GOT3 (cell line): ENCODE measurements around the gene MCF2L2.
"Not testable (repeated sequence)": the region's sequence is repeated elsewhere in the genome, so short reads cannot be mapped to it uniquely, and the experiment has no call there.

ENCODE experiments used
- DNase-seq: peaks from one replicate; lab custom pipeline; 2025; ENCODE audit warnings: mixed read lengths; lab: John Stamatoyannopoulos, UW

The MCF2L2 gene

DNA sequence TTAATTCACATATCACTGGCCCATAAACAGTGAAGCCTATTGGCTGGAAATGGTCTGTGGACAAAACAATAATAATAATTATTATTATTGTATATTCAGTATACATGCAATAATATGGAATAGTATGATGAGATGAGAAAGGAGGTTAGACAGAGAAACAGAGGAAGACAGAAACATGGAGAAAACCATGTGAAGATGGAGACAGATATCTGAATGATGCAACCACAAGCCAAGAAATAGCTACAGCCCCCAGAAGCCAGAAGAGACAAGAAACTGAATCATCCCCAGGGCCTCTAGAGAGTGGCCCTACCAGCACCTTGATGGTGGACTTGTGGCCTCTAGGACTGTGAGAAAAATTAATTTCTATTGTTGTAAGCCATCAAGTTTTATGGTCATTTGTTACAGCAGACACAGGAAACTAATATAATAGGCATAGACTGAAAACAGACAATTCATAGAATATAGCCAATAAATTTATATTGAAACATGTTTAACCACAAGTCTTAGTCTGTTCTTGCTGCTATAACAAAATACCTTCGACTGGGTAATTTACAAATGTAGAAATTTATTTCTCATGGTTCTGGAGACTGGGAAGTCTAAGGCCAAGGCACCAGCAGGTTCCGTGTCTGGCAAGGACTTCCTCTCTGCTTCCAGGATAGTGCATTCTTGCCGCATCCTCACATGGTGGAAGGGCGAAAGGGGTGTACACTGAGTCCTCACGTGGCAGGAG is 31.6 kb downstream of the MCF2L2 start:
- DNase-seq, result no peak

DNA sequence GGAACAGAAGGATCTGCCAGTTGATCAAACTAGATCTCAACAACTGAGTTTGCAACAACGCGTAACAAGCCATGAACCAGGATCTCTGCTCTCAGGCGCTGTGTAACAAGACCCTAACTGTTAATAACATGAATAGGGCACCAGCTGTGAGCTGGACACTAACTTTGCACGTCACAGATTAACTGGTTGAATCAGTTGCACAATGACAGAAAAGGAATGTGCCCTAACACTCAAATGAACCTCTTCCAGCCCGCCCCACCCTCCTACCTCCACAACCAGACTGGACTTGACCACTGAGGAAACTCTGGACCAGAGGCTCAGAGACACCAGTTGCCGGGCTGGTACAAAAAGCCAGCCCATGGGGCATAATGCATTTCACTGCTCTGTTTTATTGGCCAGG is 34.3 kb downstream of the MCF2L2 start:
- DNase-seq, result no peak

DNA sequence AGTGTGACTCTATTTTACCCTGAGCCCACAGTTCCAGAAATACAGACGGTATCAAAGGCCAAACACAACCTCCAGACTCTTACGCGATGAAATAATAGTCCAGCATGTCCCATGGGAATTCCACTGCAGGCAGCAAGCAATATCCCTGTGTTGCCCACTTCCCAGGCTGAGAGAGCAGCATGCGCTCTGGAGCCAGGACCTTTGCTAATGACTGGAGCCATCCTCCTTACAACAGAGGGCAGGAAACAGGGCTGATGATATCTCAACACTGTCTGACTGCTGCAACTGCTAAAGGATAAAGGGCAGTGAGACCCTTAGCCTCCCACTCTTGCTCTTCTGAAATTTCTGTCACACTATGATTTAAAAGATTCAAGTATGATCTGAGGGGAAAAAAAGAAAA is 34.8 kb downstream of the MCF2L2 start:
- no peak for DNase-seq

DNA sequence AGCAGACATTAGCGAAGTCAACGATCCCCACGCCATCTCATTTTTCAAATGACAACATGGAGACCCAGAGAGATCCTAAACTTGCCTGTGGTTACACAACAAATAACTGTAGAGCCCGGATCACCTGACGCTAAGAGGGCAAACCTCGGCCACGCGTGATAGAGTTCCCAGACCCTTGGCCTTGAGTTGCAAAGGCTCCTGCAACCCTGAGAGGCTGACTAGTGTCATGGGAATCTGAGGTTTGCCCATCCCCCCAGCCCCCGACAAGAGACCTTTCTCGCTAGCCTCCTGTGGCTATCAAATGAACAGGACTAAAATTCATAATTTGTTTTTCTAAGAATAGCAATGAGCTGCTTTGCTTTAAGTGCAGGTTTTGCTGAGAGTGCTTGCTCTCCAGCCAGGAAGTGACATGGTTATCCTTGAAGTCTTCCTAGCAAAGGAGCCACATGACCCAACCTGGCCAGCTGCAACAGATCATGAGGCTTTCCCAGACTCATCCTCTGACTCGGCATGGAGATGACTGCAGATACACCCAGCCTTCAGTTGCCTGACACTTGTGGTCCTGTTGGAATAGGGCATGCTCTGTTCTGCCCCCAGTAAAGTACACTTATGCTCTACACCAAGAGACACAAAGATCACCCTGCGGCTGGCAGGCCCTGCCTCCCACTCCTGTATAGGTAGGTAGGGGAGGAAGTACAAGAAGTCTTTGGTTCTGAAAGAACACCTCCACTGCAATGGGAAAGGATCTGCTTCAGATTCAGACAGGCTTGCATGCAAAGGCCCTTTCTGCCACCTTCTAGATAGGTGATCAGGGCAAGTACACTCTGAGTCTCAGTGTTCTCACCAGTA is 36.0 kb downstream of the MCF2L2 start:
- DNase-seq, result no peak

DNA sequence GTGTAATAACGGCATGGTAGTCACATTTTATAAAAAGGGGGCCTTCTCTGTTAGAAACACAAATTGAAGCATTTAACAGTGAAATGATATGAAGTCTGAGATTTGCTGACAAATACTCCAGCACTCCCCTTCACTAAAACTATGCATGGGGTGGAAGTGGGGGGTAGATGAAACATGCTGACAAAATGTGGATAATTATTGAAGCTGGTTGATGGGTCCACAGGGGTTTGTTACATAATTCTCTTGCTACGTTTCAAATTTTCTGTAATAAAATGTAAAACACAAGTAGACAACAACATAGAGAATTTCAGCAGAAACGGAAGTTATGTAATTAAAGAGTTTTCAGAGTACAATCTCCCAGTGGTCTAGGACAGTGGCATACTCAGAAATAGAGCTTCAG is 37.0 kb downstream of the MCF2L2 start:
- DNase-seq, result no peak

DNA sequence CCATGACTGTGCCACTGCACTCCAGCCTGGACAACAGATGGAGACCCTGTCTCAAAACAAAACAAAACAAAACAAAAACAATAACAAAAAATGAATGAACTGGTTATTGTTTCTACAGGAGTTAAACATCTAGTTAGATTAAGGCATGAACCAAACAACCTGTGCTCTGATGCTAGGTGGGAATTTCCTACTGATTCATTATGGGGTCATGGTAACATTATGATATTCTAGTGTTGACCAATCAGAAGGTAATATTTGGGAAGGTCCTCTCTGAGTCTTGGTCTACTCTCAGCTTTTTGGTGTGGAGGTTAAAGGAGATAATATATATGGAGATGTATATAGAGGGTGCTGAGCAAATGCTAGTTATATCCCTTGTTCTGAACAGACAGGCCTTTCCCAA is 37.6 kb downstream of the MCF2L2 start:
- DNase-seq, result no peak

DNA sequence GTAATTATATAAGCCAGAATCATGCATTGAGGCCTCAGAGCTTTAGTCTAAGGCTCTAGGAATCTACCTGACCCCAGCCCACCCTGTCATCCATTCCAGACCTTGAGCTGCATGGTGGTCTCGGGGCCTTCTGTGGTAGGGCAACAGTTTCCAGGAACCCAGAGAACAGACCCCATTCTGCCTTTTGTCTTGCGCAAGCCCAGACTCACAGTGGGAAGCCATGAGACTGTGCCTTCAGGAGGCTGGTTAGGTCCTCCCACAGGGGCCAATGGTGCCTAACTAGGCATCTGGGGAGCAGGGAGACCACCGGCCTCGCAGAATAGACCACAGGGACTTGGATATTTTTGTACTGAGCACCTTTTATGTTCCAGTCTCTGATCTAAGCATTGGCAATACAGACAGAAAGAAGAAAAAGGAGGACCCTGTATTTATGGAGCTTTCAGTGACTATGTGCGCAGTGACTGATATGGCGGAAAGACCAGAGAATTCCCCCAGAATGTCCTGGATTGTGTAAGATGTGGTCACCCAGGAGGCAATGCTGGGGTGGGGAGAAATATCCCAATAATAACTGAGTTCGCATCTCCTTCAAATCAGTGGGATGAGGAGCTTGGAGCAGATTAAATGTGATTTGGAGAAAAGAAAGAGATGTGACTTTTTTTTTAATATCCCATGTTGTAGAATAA is 40.1 kb downstream of the MCF2L2 start:
- DNase-seq, result no peak

DNA sequence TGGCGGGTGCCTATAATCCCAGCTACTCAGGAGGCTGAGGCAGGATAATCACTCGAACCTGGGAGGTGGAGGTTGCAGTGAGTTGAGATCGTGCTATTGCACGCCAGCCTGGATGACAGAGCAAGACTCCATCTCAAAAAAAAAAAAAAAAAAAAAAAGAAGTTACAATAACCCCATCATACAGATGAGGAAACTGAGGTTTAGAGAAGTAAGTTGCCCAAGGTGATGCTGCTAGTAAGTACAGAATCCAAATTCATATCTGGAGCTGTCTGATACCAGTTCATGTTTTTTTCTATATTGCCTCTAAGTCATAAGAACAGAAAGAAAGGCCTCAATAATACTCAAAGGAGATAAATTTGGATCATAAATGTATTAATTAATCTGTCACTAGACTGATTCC is 40.6 kb downstream of the MCF2L2 start:
- DNase-seq, result no peak

DNA sequence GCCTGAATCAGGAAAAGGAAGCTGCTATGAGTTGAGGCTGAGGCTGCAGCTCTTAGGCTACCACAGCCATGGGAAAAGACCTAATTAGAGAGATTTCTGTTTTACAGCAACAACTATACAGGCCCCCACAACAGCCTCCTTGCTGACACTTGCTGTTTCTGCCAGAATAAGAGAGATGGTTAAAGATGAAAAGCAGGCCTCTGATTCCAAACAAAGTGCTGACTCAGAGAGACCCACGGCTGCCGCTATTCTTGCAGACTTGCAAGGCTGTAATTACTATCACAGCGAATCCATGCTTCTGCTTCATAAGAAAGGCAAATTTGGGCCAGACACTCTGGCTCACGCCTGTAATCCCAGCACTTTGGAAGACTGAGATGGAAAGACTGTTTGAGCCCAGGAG is 41.8 kb downstream of the MCF2L2 start:
- DNase-seq, result no peak

DNA sequence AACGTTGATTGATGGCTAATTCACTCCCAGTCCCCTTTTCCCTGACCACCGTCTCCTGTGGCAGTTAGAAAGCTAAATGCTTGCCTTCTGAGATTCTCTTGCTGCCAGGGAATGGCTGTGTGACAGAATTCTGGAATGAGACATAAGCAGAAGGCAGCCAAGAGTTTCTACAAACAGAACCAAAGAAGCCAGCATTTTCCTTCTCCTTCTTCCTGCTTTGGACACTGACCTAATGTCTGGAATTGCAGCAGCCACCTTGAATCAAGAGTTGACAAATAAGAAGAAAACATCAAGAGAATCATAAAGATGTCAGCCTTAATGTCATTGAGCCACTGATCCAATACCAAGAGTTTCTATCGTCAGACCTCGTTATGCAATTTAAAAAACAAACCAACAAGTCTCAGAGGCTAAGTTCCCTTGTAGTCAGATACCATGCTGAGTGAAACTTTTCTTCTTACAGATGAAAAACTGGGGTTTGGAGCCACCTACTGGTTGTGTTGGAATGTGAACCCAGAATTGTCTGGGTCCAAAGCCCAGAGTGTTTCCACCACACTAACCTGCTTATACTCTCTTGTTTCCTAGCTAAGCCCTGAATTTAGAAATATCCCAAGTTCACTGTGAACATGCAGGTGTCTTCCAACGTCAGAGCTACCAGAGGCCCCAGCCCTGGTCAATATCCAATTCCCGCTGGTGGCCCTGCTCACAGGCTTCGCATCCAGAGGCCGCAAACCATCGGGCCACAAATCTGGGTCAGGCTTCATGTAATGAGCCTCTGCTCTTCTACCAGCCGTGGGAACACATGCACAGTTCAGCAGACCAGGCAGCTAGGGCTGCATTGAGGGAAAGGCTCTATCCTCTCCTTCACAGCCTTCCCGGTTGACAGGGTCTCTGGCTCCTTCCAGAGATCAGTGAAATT is 42.5 kb downstream of the MCF2L2 start:
- no peak for DNase-seq

DNA sequence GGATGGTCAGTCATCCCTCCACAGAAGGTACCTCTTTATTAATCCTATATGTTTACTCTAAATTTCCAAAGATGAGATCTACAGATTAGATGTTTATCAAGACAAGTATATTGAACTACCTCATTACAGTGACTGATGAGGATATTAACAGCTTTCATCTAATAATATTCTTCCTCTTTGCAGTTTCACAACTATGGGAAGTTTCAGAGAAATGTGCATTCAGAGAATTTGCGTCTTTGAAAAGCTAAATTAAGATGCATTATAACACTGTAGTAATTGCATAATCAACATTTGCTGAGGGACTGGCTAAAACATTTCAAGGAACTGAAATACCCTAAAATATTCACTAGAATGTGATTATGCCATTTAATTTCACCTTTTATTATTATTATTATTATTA is 46.7 kb downstream of the MCF2L2 start:
- DNase-seq, result no peak

DNA sequence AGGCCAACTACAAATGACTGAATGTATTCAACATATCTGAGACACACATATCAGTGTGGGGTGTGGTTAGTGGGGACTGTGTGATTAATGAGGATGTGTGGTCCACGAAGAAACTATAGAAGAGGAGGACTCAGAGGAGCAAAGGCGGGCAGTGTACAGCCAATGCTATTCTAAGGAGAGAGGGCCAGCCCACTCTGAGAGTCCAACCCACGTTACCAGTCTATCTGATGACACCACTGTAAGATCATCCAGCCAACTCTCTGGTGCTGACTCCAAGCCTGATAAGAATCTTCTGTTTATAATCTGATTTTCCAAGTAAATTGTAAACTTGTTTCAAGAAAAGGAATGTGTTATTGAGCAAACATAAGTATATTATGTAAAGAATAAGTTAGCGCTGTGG is 47.2 kb downstream of the MCF2L2 start:
- no peak for DNase-seq

DNA sequence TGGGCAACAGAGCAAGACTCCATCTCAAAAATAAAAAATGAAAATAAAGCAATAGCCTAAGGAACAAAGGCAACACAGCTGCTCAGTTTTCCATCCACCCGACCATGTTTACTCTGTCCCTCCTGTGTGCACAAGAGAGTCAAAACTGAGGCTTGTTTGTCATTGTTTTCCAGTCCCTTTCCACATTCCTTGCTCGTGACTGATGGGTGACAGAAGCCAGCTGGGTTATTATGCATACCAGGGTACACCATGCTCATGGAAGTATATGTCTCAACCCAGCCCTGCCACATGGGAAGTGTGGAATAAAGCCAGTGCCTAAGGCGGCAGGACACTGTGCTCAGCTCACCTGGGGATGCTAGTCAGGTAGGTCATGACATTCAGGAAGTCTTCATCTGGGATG is 49.5 kb downstream of the MCF2L2 start:
- DNase-seq, result no peak

DNA sequence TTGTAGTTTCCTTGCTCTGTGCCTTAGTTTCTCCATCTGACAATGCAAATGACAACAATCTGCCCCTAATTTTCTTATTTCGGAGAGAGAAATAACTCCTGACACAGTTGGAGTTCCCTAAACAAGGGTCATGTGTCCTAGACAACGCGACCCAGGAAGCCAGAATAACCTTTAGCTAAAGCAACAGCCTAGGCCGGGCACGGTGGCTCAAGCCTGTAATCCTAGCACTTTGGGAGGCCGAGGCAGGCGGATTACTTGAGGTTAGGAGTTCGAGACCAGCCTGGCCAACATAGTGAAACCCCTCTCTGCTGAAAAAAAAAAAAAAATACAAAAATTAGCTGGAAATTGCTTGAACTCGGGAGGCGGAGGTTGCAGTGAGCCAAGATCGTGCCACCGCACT is 49.9 kb downstream of the MCF2L2 start:
- DNase-seq, result no peak

DNA sequence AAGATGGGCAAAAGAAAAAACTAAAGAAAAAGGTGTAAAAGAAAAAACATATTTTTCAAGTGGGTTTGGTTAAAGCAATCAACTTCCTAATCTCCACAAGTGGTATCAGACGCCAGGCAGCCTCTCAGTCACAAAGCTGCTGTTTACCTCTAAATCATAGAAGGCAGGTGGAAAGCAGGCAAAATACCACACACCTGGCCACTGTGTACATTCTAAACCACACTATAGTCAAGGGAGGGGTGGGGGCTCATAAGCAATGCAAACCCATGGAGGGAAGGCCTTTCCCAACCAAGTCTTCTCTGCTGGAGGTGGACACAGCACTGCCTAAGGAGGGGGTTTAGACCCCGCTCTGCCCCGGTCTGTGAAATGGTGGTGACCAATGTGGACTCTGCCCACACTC is 50.4 kb downstream of the MCF2L2 start:
- DNase-seq, result no peak

DNA sequence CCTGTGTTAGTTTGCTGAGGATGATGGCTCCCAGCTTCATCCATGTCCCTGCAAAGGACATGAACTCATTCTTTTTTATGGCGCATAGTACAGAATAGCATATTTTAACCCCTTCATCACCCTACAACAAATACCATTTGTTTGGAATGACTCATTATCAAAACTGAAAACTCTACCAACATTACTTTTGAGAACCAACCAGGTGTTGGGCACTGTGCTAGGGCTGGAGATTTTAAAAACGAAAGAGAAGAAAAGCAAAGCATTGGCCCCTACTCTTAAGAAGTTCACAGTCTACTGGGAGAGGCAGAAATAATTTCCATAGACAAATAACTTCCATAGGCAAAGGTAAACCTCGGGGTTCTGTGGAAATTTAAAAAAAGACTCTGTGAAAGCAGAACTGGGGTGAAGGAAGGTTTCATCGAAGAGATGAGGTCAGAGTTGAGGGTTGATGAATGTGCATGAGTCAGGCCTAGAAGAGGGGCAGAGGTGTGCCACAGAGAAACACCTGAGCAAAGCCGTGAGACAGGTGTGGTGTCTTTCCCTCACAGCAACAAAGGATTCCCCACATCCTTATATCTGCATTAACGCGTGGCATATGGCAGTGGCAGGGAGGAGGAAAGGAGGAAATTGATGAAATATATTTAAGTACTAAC is 51.0 kb downstream of the MCF2L2 start:
- DNase-seq, result no peak

DNA sequence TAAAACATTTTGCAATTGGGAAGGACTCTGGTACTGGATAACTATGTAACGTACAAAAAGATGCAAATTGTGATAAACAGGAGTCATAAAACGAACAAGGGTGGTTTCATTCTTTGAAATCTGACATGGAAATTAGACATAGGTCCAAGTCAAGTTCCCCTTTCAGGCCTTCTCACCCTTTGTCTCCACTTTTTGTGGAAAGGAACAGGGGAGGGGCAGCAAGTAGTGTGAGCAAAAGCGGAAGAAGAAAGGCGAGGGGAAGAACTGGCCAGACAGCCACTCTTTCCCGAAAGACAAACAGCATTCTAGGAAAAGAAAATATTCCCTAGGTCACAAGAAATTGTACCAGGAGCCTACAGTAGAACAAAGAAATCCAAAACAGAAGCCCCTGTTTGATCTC is 52.6 kb downstream of the MCF2L2 start:
- DNase-seq, result no peak

DNA sequence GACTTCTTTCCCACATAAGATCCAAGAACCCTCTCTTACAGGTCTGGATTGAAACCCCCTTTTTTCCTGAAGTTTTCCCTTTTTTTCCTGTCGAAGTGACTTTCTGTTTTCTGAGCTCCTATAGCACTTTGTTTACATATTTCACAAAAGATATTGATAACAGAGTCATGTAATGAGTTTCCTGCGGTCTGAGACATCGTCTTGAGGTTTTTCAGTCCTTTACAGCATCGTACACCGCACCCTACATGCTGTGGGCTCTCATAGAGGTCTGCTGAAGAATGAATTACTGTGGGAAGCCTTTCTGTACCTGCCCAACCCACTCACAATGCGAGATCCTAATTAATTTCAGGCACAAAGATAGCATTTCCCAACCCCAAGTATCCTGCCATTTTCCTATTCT is 53.1 kb downstream of the MCF2L2 start:
- DNase-seq, result no peak

DNA sequence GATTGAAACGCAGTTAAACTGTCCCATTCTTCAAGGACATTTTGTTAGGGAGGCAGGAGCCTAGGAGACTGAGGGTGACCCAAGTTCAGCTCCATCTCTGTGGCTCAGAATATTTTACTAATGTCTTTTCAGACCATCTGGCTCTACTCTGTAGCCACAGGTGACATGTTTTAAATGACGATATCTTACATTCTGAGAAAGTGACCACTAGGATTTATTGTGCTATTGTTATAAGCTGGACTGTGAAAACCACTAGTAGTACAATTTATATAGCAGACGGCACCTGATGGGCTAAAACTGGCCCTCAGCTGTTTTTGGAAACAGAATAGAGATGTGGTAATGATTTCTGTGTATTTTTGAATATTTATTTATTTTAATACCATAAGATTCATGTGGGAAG is 55.5 kb downstream of the MCF2L2 start:
- DNase-seq, result no peak

DNA sequence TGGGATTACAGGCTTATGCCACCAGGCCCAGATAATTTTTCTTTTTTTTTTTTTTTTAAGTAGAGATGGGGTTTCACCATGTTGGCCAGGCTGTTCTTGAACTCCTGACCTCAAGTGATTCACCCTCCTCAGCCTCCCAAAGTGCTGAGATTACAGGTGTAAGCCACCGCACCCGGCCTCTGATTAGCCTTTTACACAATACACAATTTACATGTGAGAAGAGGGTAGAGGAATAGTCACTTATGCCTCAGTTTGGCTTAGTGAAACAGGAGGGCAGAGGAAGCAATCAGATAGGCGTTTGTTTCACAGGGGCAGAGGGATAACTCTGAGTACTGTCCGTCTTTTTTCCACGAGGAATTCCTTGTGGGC is 56.8 kb downstream of the MCF2L2 start:
- DNase-seq, result not testable (repeated sequence)

DNA sequence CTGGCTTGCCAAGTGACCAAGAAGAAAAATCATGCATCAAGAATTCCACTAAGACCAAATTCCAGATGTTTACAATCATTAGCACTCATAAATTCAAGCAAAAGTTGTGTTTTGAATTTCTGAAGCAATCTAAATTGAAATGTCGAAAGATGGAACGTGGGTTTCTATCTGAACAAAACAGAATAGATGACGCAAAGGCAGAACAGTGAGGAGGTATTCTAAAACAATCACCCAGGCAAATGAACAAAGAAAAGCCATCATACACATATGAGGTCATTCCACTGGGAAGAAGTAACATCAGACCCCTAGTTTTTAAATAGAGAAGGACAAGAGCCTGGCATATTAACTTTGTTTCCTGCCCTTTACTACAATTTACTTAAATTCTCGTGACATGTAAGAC is 58.0 kb downstream of the MCF2L2 start:
- no peak for DNase-seq

DNA sequence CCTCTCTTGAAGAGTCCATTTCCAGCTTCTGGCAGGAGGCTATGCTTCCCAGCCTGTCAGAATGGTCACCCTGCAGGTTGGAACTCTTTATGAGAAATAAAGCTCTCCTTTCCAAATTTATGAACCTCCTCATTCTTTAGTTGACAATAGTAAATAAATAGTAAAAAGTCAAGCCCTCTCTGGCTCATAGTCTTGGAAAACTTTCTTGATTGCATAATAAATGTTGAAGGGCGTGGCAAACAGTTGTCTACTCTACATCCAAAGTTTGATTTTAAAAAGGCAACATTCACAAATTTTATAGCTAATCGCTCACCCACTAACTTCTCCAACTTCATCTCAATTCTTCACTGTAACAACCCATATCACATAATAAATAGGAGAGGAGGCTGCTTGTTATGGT is 58.8 kb downstream of the MCF2L2 start:
- DNase-seq, result no peak
